Breast epithelium (tissue), 3 donors: ENCODE measurements around the gene LRRC4C.

Experiments used
- CTCF ChIP-seq, 3 donors: fragments of 450-650 bp; IDR thresholded peaks; one replicate each; pipeline ENCODE4 v1.5.1; 2016 to 2017; ENCODE audit warnings: antibody characterized with exemption in 3 of 3, mild to moderate bottlenecking in 3 of 3, moderate library complexity in 3 of 3
- POLR2A ChIP-seq: fragments of 450-650 bp; IDR thresholded peaks from one replicate; pipeline ENCODE4 v1.6.1; 2016; ENCODE audit warnings: antibody characterized with exemption, mild to moderate bottlenecking, moderate library complexity

DNA sequence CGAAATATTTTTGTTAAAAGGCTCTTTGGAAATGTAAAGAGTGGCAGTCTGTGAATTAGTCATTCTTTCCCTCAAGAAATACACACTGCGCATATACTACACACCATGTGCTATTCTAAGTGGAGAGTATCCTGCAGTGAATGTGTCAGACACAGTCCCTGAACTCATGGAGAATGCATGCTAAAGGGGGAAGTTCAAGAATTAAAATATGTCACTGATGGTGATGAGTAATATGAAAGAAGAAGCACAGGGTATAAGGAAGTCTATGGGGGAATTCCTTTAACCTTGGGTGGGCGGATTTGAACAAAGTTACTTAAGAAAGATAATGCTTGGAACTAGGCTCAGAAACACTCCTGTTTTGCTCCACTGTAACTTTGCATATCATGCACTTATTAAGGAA, 153.0 kb downstream of the LRRC4C start:
- TF ChIP-seq CTCF (IDR thresholded peaks at IDR 0.05) (no peak), POLR2A (no peak)
